Superior temporal gyrus (tissue), 1 donor: ENCODE results near the gene TMEM255B.

Experiments used
- DNase-seq: peaks from one replicate; pipeline ENCODE4 v3.0.0-alpha.2; 2016; ENCODE audit errors: extremely low spot score

TMEM255B gene

GRCh38 chr13:113848020-113848419 lies 89.0 kb downstream of the TMEM255B start:
- DNase-seq, result no peak

- DNase-seq, result no peak
Measured at GRCh38 chr13:113848431-113849260, 89.6 kb downstream of the TMEM255B start.

GRCh38 chr13:113849546-113849945 lies 90.5 kb downstream of the TMEM255B start:
- no peak for DNase-seq

- DNase-seq, result no peak
Measured at GRCh38 chr13:113849981-113850721, 91.1 kb downstream of the TMEM255B start.

- no peak for DNase-seq
Measured at GRCh38 chr13:113850722-113851479, 91.9 kb downstream of the TMEM255B start.

GRCh38 chr13:113851480-113851803 lies 92.4 kb downstream of the TMEM255B start:
- no peak for DNase-seq

GRCh38 chr13:113851826-113852535 lies 93.0 kb downstream of the TMEM255B start:
- DNase-seq, result no peak

GRCh38 chr13:113852536-113853517 lies 93.8 kb downstream of the TMEM255B start:
- no peak for DNase-seq

- DNase-seq, result no peak
Measured at GRCh38 chr13:113853518-113854237, 94.7 kb downstream of the TMEM255B start.

- no peak for DNase-seq
Measured at GRCh38 chr13:113854238-113855011, 95.4 kb downstream of the TMEM255B start.

GRCh38 chr13:113855012-113855921 lies 96.2 kb downstream of the TMEM255B start:
- DNase-seq, result no peak

GRCh38 chr13:113855931-113856715 lies 97.1 kb downstream of the TMEM255B start:
- no peak for DNase-seq

- DNase-seq, result no peak
Measured at GRCh38 chr13:113856716-113857065, 97.7 kb downstream of the TMEM255B start.

GRCh38 chr13:113857531-113858195 lies 98.6 kb downstream of the TMEM255B start:
- peak; percentile 29 for DNase-seq

GRCh38 chr13:113859311-113860050 lies 100.5 kb downstream of the TMEM255B start:
- DNase-seq, result no peak

- DNase-seq, result no peak
Measured at GRCh38 chr13:113860051-113860664, 101.1 kb downstream of the TMEM255B start.
